ENCODE measurements around the gene SUSD1. TPM values are rescaled to one million over a fixed set of nuclear protein-coding genes. Genes with fewer than 3 reads are reported as not detected.

SUSD1 gene
- polyA plus RNA-seq, 6 donors from 2014 or later, result 5.1 to 19.4 (median 9.1) TPM

- no peak for DNase-seq
- H3K4me1 Mint-ChIP-seq, result peaks cover 12 to 16% (median 15%) of the 10 kb centered on the region in 3 donors
- H3K9me3 Mint-ChIP-seq, result no peaks in the 10 kb centered on the region
- no peak for ATAC-seq (ENCODE audit: low read depth in 2 of 2)
- peaks cover 0 to 5% of the 10 kb centered on the region in 2 donors for H3K36me3 Mint-ChIP-seq
- peak overlapping the region in 1 of 6 donors; percentile 10 for H3K27ac Mint-ChIP-seq
- no peaks in the 10 kb centered on the region for H3K27me3 Mint-ChIP-seq
- H3K4me3 Mint-ChIP-seq, result no peak overlapping the region
Measured at GRCh38 chr9:112094948-112095681, 80.0 kb downstream of the SUSD1 start.

GRCh38 chr9:112094241-112094640 lies 80.9 kb downstream of the SUSD1 start:
- H3K4me3 Mint-ChIP-seq, result no peak overlapping the region
- H3K36me3 Mint-ChIP-seq, result peaks cover 0 to 5% of the 10 kb centered on the region in 2 donors
- DNase-seq, result no peak
- H3K9me3 Mint-ChIP-seq, result no peaks in the 10 kb centered on the region
- H3K27me3 Mint-ChIP-seq, result no peaks in the 10 kb centered on the region
- peaks cover 11 to 16% (median 12%) of the 10 kb centered on the region in 3 donors for H3K4me1 Mint-ChIP-seq
- H3K27ac Mint-ChIP-seq, result peak overlapping the region in 1 of 6 donors; percentile 55
- no peak for ATAC-seq (ENCODE audit: low read depth in 2 of 2)

DNA sequence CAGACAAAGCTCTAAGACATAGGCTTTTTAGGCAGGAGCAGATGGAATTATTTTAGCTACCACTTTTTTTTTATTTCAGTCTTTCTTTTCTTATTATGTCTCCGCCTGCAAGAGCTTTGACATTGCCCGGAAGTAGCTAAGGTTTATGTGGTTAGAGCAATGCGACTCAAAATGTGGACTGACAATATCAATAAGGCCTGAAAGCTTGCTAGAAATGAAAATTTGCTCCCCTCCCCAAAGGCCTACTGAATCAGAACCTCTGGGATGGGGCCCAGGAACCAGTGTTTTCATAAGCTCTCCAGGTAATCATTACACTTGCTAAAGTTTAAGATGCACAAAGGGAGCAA lies 81.3 kb downstream of the SUSD1 start:
- DNase-seq (no peak), ATAC-seq (ENCODE audit: low read depth in 2 of 2) (no peak)
- Mint-ChIP-seq H3K4me1 (peaks cover 11 to 14% (median 12%) of the 10 kb centered on the region in 3 donors), H3K36me3 (peaks cover 0 to 5% of the 10 kb centered on the region in 2 donors), H3K9me3 (no peaks in the 10 kb centered on the region), H3K27me3 (no peaks in the 10 kb centered on the region), H3K4me3 (no peak overlapping the region), H3K27ac (peak overlapping the region in 1 of 6 donors; percentile 16)

- Mint-ChIP-seq H3K36me3 (peaks cover 0 to 5% of the 10 kb centered on the region in 2 donors), H3K27me3 (no peaks in the 10 kb centered on the region), H3K4me1 (peaks cover 8 to 10% (median 10%) of the 10 kb centered on the region in 3 donors), H3K9me3 (no peaks in the 10 kb centered on the region), H3K27ac (no peak overlapping the region), H3K4me3 (no peak overlapping the region)
- ATAC-seq (ENCODE audit: low read depth in 2 of 2) (no peak), DNase-seq (no peak)
Measured at GRCh38 chr9:112093147-112093869, 81.8 kb downstream of the SUSD1 start.

GRCh38 chr9:112091810-112092209 lies 83.3 kb downstream of the SUSD1 start:
- no peaks in the 10 kb centered on the region for H3K27me3 Mint-ChIP-seq
- DNase-seq, result no peak

GRCh38 chr9:112087506-112087905 lies 87.6 kb downstream of the SUSD1 start:
- Mint-ChIP-seq H3K27ac (peak overlapping the region in 1 of 6 donors; percentile 47), H3K36me3 (peaks cover 0 to 1% of the 10 kb centered on the region in 2 donors), H3K27me3 (no peaks in the 10 kb centered on the region), H3K4me3 (no peak overlapping the region), H3K4me1 (peaks cover 3 to 8% (median 6%) of the 10 kb centered on the region in 3 donors), H3K9me3 (no peaks in the 10 kb centered on the region)
- DNase-seq (no peak), ATAC-seq (ENCODE audit: low read depth in 2 of 2) (no peak)

More at GRCh38 chr9:112091810-112092209, 83.3 kb downstream of the SUSD1 start:
- H3K9me3 Mint-ChIP-seq, result no peaks in the 10 kb centered on the region
- H3K36me3 Mint-ChIP-seq, result peaks cover 0 to 5% of the 10 kb centered on the region in 2 donors
- no peak for ATAC-seq (ENCODE audit: low read depth in 2 of 2)
- no peak overlapping the region for H3K4me3 Mint-ChIP-seq
- peaks cover 0 to 3% (median 0%) of the 10 kb centered on the region in 3 donors for H3K4me1 Mint-ChIP-seq
- H3K27ac Mint-ChIP-seq, result no peak overlapping the region

- Mint-ChIP-seq H3K36me3 (peaks cover 0 to 8% of the 10 kb centered on the region in 2 donors), H3K4me3 (no peak overlapping the region), H3K27me3 (no peaks in the 10 kb centered on the region), H3K4me1 (peaks cover 3 to 8% (median 6%) of the 10 kb centered on the region in 3 donors), H3K9me3 (peaks cover 0 to 4% (median 0%) of the 10 kb centered on the region in 7 donors), H3K27ac (peak overlapping the region in 2 of 6 donors; percentile 1 to 27)
- DNase-seq, result no peak
- ATAC-seq (ENCODE audit: low read depth in 2 of 2), result no peak
Measured at GRCh38 chr9:112086627-112087026, 88.5 kb downstream of the SUSD1 start.

DNA sequence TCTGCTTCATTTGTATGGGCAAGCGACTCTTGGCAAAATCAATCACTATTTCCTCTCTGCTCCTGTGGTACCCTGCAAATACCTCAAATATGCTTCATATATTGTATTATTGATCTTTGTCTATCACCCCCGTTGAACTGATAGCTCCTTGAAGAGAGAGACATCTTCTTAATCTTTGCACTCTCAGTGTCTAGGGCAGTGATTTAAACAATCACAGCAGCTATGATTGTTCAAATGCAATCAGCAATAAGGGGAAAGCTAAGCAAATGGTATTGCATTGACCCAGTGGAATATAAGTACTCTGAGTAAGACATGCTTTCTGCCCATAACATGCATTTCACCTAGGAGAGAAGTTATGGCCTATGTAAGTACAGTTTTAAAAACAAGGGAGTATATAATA lies 90.2 kb downstream of the SUSD1 start:
- H3K36me3 Mint-ChIP-seq, result peaks cover 0 to 8% of the 10 kb centered on the region in 2 donors
- H3K9me3 Mint-ChIP-seq, result peaks cover 0 to 4% (median 0%) of the 10 kb centered on the region in 7 donors
- DNase-seq (no peak), ATAC-seq (ENCODE audit: low read depth in 2 of 2) (no peak)
- H3K4me3 Mint-ChIP-seq, result no peak overlapping the region
- H3K27me3 Mint-ChIP-seq, result no peaks in the 10 kb centered on the region
- H3K27ac Mint-ChIP-seq, result peak overlapping the region in 1 of 6 donors; percentile 1
- peaks cover 3 to 8% (median 6%) of the 10 kb centered on the region in 3 donors for H3K4me1 Mint-ChIP-seq

DNA sequence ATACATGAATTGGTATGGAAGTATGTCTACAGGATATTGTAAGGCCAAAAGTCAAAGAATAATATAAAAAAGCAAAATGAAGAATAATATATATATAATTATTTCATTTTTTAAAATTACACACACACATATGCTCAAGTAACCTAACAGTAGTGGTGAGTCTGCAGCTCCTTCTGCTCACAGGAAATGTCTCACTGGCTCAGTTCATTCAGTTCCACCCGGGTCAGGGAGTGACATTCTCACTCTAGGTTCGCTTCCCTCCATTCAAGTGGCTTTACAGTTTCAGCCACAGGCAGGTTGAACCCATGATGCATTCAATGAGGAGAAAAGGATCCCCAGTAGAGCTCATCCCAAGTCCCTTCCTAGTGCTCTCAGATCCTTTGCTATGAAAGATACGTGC lies 90.8 kb downstream of the SUSD1 start:
- H3K4me3 Mint-ChIP-seq, result no peak overlapping the region
- no peaks in the 10 kb centered on the region for H3K27me3 Mint-ChIP-seq
- H3K4me1 Mint-ChIP-seq, result peaks cover 3 to 13% (median 6%) of the 10 kb centered on the region in 3 donors
- ATAC-seq (ENCODE audit: low read depth in 2 of 2) (no peak), DNase-seq (no peak)
- H3K9me3 Mint-ChIP-seq, result peaks cover 0 to 4% (median 0%) of the 10 kb centered on the region in 7 donors
- peak overlapping the region in 1 of 6 donors; percentile 1 for H3K27ac Mint-ChIP-seq
- H3K36me3 Mint-ChIP-seq, result peaks cover 0 to 8% of the 10 kb centered on the region in 2 donors

- DNase-seq (no peak), ATAC-seq (ENCODE audit: low read depth in 2 of 2) (no peak)
- Mint-ChIP-seq H3K9me3 (peaks cover 0 to 4% (median 0%) of the 10 kb centered on the region in 7 donors), H3K36me3 (peaks cover 0 to 8% of the 10 kb centered on the region in 2 donors), H3K4me1 (peaks cover 8 to 28% (median 14%) of the 10 kb centered on the region in 3 donors), H3K4me3 (no peak overlapping the region), H3K27me3 (no peaks in the 10 kb centered on the region), H3K27ac (peak overlapping the region in 2 of 6 donors; percentile 59 to 85)
Measured at GRCh38 chr9:112081918-112082729, 93.0 kb downstream of the SUSD1 start.

- H3K9me3 Mint-ChIP-seq, result peaks cover 0 to 4% (median 0%) of the 10 kb centered on the region in 7 donors
- H3K4me3 Mint-ChIP-seq, result no peak overlapping the region
- no peak for ATAC-seq (ENCODE audit: low read depth in 2 of 2)
- H3K27me3 Mint-ChIP-seq, result no peaks in the 10 kb centered on the region
- DNase-seq, result no peak
- peak overlapping the region in 1 of 6 donors; percentile 9 for H3K27ac Mint-ChIP-seq
- peaks cover 12 to 37% (median 17%) of the 10 kb centered on the region in 3 donors for H3K4me1 Mint-ChIP-seq
- peaks cover 0 to 8% of the 10 kb centered on the region in 2 donors for H3K36me3 Mint-ChIP-seq
Measured at GRCh38 chr9:112080831-112081542, 94.1 kb downstream of the SUSD1 start.

DNA sequence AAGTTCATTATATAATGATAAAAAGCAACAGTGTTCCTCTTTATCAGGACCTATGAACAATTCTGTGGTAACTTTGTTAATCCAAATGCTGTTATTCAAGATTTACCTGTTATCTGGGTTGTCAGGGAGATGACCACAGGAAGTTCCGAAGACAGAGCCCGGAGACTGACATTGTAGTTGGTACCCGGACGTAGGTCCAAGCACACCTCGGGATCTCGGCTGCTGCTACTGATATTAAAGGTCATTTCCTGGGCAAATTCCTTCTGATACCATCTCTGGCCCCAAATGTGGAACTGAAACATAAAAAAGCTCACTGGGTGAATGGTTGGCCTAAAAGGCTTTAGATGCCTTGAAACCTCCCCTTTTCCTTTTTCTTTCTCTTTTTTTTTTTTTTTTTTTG lies 96.7 kb downstream of the SUSD1 start:
- peaks cover 0 to 4% (median 0%) of the 10 kb centered on the region in 7 donors for H3K9me3 Mint-ChIP-seq
- no peak for DNase-seq
- peak overlapping the region in 2 of 6 donors; percentile 49 to 78 for H3K27ac Mint-ChIP-seq
- H3K27me3 Mint-ChIP-seq, result no peaks in the 10 kb centered on the region
- peaks cover 0 to 8% of the 10 kb centered on the region in 2 donors for H3K36me3 Mint-ChIP-seq
- H3K4me3 Mint-ChIP-seq, result peak overlapping the region in 6 of 8 donors; percentile 9 to 79 (median 30)
- H3K4me1 Mint-ChIP-seq, result peaks cover 28 to 49% (median 28%) of the 10 kb centered on the region in 3 donors
- peak; percentile 57 to 62 for ATAC-seq (ENCODE audit: low read depth in 2 of 2)
